ENCODE measurements around the gene OPN1SW. TPM values are rescaled to one million over a fixed set of nuclear protein-coding genes. Genes with fewer than 3 reads are reported as not detected.
A peak's percentile ranks its signal among the peaks of the same experiment; 100 is the strongest.

Gene OPN1SW
- total RNA-seq, 1 donor from 2014 or later = not detected

GRCh38 chr7:128812514-128813168 lies 37.0 kb upstream of the OPN1SW start:
- no peak overlapping the region for H3K4me3 ChIP-seq
- no peak overlapping the region for H3K27ac ChIP-seq
- no peaks in the 10 kb centered on the region for H3K36me3 ChIP-seq
- H3K9me3 ChIP-seq = no peaks in the 10 kb centered on the region
- peaks cover 3% of the 10 kb centered on the region for H3K27me3 ChIP-seq
- ATAC-seq = peak; percentile 42
- DNase-seq = no peak
- H3K4me1 ChIP-seq = no peaks in the 10 kb centered on the region
- no peak for TF ChIP-seq CTCF (IDR thresholded peaks at IDR 0.05)
- intact Hi-C loops (cut with DNase I) = no loop called here

- no peak for TF ChIP-seq CTCF (IDR thresholded peaks at IDR 0.05)
- Histone ChIP-seq H3K4me1 (no peaks in the 10 kb centered on the region), H3K36me3 (no peaks in the 10 kb centered on the region), H3K27ac (no peak overlapping the region), H3K27me3 (no peaks in the 10 kb centered on the region), H3K9me3 (no peaks in the 10 kb centered on the region), H3K4me3 (no peak overlapping the region)
- no peak for DNase-seq
- no peak for ATAC-seq
- intact Hi-C loops (cut with DNase I) = no loop called here
Observed at GRCh38 chr7:128811631-128812430, 36.2 kb upstream of the OPN1SW start.

- no peak for ATAC-seq
- no peaks in the 10 kb centered on the region for H3K27me3 ChIP-seq
- intact Hi-C loops (cut with DNase I) = no loop called here
- DNase-seq = no peak
- H3K9me3 ChIP-seq = no peaks in the 10 kb centered on the region
- TF ChIP-seq CTCF (IDR thresholded peaks at IDR 0.05) = no peak
- no peak overlapping the region for H3K27ac ChIP-seq
- no peaks in the 10 kb centered on the region for H3K36me3 ChIP-seq
- no peaks in the 10 kb centered on the region for H3K4me1 ChIP-seq
- H3K4me3 ChIP-seq = no peak overlapping the region
Observed at GRCh38 chr7:128810997-128811396, 35.4 kb upstream of the OPN1SW start.

GRCh38 chr7:128810473-128810872 lies 34.9 kb upstream of the OPN1SW start:
- DNase-seq (no peak), ATAC-seq (no peak)
- H3K36me3 ChIP-seq = no peaks in the 10 kb centered on the region
- H3K4me3 ChIP-seq = no peak overlapping the region
- TF ChIP-seq CTCF (IDR thresholded peaks at IDR 0.05) = no peak
- intact Hi-C loops (cut with DNase I) = no loop called here
- H3K9me3 ChIP-seq = no peaks in the 10 kb centered on the region
- no peak overlapping the region for H3K27ac ChIP-seq
- no peaks in the 10 kb centered on the region for H3K4me1 ChIP-seq
- H3K27me3 ChIP-seq = no peaks in the 10 kb centered on the region

- intact Hi-C loops (cut with DNase I) = no loop called here
- H3K27ac ChIP-seq = no peak overlapping the region
- TF ChIP-seq CTCF (IDR thresholded peaks at IDR 0.05) = no peak
- H3K4me1 ChIP-seq = no peaks in the 10 kb centered on the region
- no peaks in the 10 kb centered on the region for H3K27me3 ChIP-seq
- H3K9me3 ChIP-seq = no peaks in the 10 kb centered on the region
- H3K4me3 ChIP-seq = no peak overlapping the region
- DNase-seq (no peak), ATAC-seq (no peak)
- H3K36me3 ChIP-seq = no peaks in the 10 kb centered on the region
Observed at GRCh38 chr7:128809363-128809762, 33.8 kb upstream of the OPN1SW start.

Data from upper lobe of right lung (tissue), 1 donor.